NCI-H2029 treated with DMSO at 0.1 percent for 48 hours (cell line): Measurements from ENCODE around the gene TMEM205.
"Not testable (repeated sequence)": the region's sequence is repeated elsewhere in the genome, so short reads cannot be mapped to it uniquely, and the experiment has no call there.

Experiments used
- DNase-seq: peaks from one replicate; lab custom pipeline; 2025; lab: John Stamatoyannopoulos, UW

The TMEM205 gene

GRCh38 chr19:11373166-11373884 is 27.3 kb upstream of the TMEM205 start:
- peak; percentile 52 for DNase-seq

DNA sequence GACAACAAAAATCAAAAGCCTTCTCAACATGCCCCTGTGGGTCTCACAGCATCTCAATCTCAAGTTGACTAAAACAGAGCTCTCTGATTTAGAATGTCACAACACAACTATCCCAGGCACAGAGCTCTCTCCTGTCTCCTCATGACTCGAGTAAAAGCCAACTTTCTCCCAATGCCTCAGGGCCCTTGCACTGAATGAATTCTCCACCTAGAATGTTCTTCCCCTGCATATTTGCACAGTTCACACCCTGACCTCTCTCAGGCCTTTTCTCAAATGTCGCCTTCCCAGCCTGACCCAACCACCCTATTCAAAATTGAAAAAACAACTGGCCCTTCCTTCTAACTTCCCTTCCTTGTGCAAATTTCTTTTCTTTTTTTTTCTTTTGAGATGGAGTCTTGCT is 24.7 kb upstream of the TMEM205 start:
- no peak for DNase-seq

DNA sequence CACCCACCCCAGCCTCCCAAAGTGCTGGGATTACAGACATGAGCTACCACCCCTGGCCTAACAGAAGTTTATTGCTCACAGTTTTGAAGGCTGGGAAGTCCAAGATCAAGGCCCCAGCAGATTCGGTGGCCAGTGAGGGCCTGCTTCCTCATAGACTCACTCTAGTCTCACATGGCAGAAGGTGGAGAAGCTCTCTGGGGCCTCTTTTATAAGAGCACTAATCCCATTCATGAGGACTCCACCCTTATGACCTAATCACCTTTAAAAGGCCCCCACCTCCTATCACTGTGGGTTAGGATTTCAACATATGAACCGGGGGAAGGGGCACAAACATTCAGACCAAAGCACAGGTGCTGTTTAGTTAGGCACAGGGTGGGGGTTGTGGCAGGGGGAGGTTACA is 21.5 kb upstream of the TMEM205 start:
- no peak for DNase-seq

- DNase-seq = no peak
Observed at GRCh38 chr19:11365557-11366117, 19.6 kb upstream of the TMEM205 start.

- no peak for DNase-seq
Observed at GRCh38 chr19:11364935-11365334, 18.9 kb upstream of the TMEM205 start.

GRCh38 chr19:11364296-11364904 is 18.3 kb upstream of the TMEM205 start:
- no peak for DNase-seq

GRCh38 chr19:11363881-11364280 is 17.8 kb upstream of the TMEM205 start:
- no peak for DNase-seq

DNA sequence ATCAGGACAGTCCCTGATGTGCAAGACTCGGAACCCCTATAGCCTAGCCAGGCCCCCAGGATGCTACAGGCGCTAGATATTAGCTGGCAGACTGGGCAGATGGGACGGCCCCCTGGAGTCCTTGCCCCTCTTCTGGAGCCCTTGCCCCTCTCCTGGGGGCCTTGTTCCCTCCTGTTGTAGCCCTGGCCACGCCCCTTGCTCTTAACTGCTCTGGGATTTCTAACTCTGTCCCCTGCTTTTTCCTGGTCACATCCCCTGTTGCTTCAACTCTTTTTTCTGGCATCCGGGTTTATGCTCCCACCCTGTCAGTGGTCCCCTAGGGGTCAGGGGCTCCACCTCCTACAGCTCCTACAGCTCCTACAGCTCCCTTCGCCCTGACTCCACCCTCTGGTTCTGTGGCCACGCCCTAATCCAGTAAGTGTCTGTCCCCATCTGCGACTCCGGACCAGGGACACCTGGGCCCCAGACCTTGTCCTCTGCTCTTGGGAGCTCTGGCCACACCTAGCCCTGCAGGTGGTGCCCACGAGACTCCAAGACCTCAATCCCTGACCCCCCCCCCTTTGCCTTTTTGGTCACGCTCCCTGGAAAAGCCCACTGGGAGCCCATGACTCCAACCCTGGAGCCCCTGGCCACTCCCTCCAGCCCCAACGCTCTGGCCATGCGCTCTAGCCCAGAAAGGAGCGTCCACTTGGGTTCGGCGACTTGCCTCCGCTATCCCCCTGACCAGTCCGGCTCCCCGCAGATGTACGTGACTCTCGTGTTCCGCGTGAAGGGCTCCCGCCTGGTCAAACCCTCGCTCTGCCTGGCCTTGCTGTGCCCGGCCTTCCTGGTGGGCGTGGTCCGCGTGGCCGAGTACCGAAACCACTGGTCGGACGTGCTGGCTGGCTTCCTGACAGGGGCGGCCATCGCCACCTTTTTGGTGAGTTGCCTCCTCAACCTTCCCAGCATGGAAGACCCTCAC is 16.0 kb upstream of the TMEM205 start:
- no peak for DNase-seq

GRCh38 chr19:11361037-11361770 is 15.1 kb upstream of the TMEM205 start:
- no peak for DNase-seq

DNA sequence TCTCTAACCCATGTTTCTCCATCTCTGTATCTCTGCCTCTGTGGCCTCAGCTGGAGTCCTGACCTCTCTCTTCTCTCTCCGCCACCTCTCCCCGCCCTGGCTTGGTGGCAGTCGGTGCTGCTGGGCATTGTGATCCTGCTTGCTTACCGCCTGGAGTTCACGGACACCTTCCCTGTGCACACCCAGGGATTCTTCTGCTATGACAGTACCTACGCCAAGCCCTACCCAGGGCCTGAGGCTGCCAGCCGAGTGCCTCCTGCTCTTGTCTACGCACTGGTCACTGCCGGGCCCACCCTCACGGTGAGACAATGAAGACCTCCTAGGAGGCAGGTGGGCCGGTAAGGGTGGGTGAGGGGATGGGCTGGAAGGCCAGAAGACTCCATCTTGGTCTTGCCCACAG is 13.4 kb upstream of the TMEM205 start:
- no peak for DNase-seq

- DNase-seq = no peak
Observed at GRCh38 chr19:11356676-11357550, 10.8 kb upstream of the TMEM205 start.

GRCh38 chr19:11356074-11356397 is 10.0 kb upstream of the TMEM205 start:
- DNase-seq = no peak

GRCh38 chr19:11355160-11356073 is 9.3 kb upstream of the TMEM205 start, which contains the start of gene PLPPR2:
Gene PLPPR2 (plus strand): TSS chr19:11355432. CDS start chr19:11357674, 2,242 bp downstream.
- peak; percentile 77 for DNase-seq

GRCh38 chr19:11354102-11354501 is 8.0 kb upstream of the TMEM205 start:
- not testable (repeated sequence) for DNase-seq

DNA sequence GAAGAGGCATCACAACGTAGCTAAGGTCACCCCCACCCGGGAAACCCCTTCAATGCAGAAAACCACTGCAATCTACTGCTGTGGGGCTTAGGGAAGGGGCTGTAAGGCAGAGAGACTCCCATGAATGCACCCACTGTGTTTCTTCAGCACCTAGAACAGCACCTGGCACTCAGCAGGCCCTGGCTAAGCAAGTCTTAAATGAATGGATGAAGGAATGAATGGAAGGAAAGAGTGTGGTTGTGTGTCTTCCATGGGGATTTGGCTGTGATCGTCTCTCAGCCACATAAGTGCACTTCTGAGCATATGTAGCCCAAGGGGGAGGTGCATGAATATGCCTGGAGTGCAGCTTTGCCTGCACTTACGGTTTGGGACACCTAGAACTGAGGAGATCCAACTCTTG is 3.1 kb upstream of the TMEM205 start:
- no peak for DNase-seq

- no peak for DNase-seq
Observed at GRCh38 chr19:11347546-11348039, 1.5 kb upstream of the TMEM205 start.

- peak; percentile 33 for DNase-seq
Observed at GRCh38 chr19:11345122-11345803, 805 bp downstream of the TMEM205 start.

DNA sequence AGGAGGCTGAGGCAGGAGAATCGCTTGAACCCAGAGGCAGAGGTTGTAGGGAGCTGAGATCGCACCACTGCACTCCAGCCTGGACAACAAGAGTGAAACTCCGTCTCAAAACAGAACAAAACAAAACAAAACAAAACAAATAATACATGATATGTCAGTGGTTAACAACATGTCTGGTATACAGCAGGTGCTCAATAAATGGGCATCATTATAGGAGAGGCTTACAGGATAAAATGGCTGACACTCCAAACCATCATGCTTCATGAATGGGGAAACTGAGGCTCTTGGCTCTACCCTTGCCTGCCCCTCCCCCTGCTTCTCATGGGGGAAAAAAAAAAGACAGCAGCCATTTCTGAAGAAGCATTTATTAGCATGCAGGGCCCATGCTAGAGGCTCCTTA is 3.6 kb downstream of the TMEM205 start:
- no peak for DNase-seq

DNA sequence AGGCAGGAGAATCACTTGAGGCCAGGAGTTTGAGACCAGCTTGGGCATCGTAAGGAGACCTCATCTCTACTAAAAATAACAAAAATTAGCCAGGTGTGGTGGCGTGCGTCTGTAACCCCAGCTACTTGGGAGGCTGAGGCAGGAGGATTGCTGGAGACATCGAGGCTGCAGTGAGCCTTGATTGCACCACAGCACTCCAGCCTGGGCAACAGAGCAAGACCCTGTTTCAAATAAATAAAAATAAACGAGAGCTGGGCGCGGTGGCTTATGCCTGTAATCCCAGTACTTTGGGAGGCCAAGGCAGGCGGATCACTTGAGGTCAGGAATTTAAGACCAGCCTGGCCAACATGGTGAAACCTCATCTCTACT is 6.0 kb downstream of the TMEM205 start:
- not testable (repeated sequence) for DNase-seq
